Measurements from ENCODE around the gene ZNF548. TPM values are rescaled to one million over a fixed set of nuclear protein-coding genes. Genes with fewer than 3 reads are reported as not detected.

Gene ZNF548
- total RNA-seq, 1 experiment from 2014 or later = 13.0 TPM

DNA sequence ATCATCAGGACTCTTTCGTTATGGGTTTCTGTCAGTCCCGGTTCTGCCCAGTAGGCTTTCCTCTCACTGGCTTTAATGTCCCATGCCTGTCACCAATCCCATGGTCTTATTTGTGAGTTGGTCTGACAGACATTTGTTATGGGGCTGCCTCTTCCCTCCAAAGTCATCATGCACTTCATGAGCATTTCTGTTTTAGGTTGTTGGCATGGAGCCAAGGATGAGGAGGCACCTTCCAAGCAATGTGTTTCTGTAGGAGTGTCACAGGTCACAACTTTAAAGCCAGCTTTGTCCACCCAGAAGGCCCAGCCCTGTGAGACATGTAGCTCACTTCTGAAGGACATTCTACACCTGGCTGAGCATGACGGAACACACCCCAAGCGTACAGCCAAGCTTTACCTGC is 29.8 kb downstream of the ZNF548 start:
- Histone ChIP-seq H3T11ph (ENCODE audit: low read length) (no peak overlapping the region), H3K9me3 (ENCODE audit: control insufficient read depth, low read depth, low read length) (no peaks in the 10 kb centered on the region), H3K4me2 (ENCODE audit: insufficient read depth, insufficient read length, low read length) (no peak overlapping the region), H3K4me1 (ENCODE audit: insufficient read depth, low read length) (no peaks in the 10 kb centered on the region), H3K14ac (ENCODE audit: insufficient read depth, low read length) (no peak overlapping the region), H2BK15ac (ENCODE audit: low read depth, low read length) (no peak overlapping the region), H2BK120ac (ENCODE audit: low read depth, low read length, poor library complexity, severe bottlenecking) (no peak overlapping the region), H3K56ac (ENCODE audit: insufficient read length, low read depth, low read length) (no peak overlapping the region), H3K27me3 (ENCODE audit: insufficient read depth, low read length) (no peaks in the 10 kb centered on the region), H3K27ac (ENCODE audit: insufficient read length, low read depth, low read length) (no peak overlapping the region), H4K20me1 (ENCODE audit: control insufficient read depth, insufficient read depth, insufficient read length) (no peaks in the 10 kb centered on the region), H2BK12ac (ENCODE audit: insufficient read length, low read depth, low read length) (no peak overlapping the region), H3K79me2 (ENCODE audit: insufficient read depth, low read length) (no peaks in the 10 kb centered on the region), H2BK5ac (ENCODE audit: insufficient read length, low read length) (no peak overlapping the region), H3K9ac (ENCODE audit: extremely low read depth, insufficient read length, low read length) (no peak overlapping the region), H4K91ac (ENCODE audit: insufficient read length, low read depth, low read length) (no peak overlapping the region), H3K23ac (ENCODE audit: insufficient read length, low read depth, low read length) (no peak overlapping the region), H2BK20ac (ENCODE audit: low read depth, low read length, poor library complexity, severe bottlenecking) (no peak overlapping the region), H3K18ac (ENCODE audit: insufficient read length, low read depth, low read length) (no peak overlapping the region), H4K5ac (ENCODE audit: insufficient read length, low read depth, low read length) (no peak overlapping the region), H2AFZ (ENCODE audit: low read length) (no peak overlapping the region), H4K8ac (replicated peaks; ENCODE audit: insufficient read length, low read depth, low read length) (no peak overlapping the region), H3K79me1 (ENCODE audit: insufficient read depth, low read depth, low read length, poor library complexity, severe bottlenecking) (peaks cover 3% of the 10 kb centered on the region), H3K23me2 (ENCODE audit: insufficient read length, low read depth, low read length, poor library complexity, severe bottlenecking) (no peaks in the 10 kb centered on the region), H2AK5ac (ENCODE audit: insufficient read length, low read length) (no peak overlapping the region), H3K4ac (ENCODE audit: low read depth, low read length) (no peak overlapping the region)
- Mint-ChIP-seq H3K27ac (no peak overlapping the region), H3K4me1 (no peaks in the 10 kb centered on the region), H3K9me3 (no peaks in the 10 kb centered on the region), H3K27me3 (ENCODE audit: low read depth) (no peaks in the 10 kb centered on the region), H3K4me3 (no peak overlapping the region), H3K36me3 (ENCODE audit: insufficient read depth in 1 of 3, low read depth in 3 of 3) (peaks cover 25 to 44% (median 30%) of the 10 kb centered on the region in 3 experiments)
- no CpG with 5 or more reads among the region's 4 CpGs for WGBS (ENCODE audit: extremely low coverage, insufficient read length, low lambda C conversion rate)
- DNase-seq = no peak
- TF ChIP-seq, protein P1, sequence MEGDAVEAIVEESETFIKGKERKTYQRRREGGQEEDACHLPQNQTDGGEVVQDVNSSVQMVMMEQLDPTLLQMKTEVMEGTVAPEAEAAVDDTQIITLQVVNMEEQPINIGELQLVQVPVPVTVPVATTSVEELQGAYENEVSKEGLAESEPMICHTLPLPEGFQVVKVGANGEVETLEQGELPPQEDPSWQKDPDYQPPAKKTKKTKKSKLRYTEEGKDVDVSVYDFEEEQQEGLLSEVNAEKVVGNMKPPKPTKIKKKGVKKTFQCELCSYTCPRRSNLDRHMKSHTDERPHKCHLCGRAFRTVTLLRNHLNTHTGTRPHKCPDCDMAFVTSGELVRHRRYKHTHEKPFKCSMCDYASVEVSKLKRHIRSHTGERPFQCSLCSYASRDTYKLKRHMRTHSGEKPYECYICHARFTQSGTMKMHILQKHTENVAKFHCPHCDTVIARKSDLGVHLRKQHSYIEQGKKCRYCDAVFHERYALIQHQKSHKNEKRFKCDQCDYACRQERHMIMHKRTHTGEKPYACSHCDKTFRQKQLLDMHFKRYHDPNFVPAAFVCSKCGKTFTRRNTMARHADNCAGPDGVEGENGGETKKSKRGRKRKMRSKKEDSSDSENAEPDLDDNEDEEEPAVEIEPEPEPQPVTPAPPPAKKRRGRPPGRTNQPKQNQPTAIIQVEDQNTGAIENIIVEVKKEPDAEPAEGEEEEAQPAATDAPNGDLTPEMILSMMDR (conservative IDR thresholded peaks at IDR 0.05) = no peak
